Right ventricle myocardium superior (tissue), 1 donor: Measurements from ENCODE around the gene EHD4. TPM values are rescaled to one million over a fixed set of nuclear protein-coding genes. Genes with fewer than 3 reads are reported as not detected.

Experiments used
- ATAC-seq: fragments of 200-7000 bp; cut with Tn5 transposase; one replicate; pipeline ENCODE4 v1.9.1; 2020; ENCODE audit warnings: mild to moderate bottlenecking; ENCODE audit not compliant: poor library complexity
- DNase-seq: peaks from one replicate; pipeline ENCODE4 v3.0.0-alpha.2; 2020
- intact Hi-C: fragments of 100-400 bp; cut with DNase I; formaldehyde crosslinking; loops from one replicate; pipeline ENCODE4 v1.11.2; 2022
- total RNA-seq: library from RNA; stranded (reverse); fragmentation: NEBNext Ultra II Directional; extraction: Animal tissue kit (Norgen Biotek cat#: 25700); gene quantifications from one replicate; pipeline ENCODE4 v1.2.1, GENCODE V29; 2021
- donor health status: DM: no; HTN: yes; CAD: no; lungs with severe emphysema.

EHD4 gene
- total RNA-seq, 1 donor from 2014 or later: 47.2 TPM

DNA sequence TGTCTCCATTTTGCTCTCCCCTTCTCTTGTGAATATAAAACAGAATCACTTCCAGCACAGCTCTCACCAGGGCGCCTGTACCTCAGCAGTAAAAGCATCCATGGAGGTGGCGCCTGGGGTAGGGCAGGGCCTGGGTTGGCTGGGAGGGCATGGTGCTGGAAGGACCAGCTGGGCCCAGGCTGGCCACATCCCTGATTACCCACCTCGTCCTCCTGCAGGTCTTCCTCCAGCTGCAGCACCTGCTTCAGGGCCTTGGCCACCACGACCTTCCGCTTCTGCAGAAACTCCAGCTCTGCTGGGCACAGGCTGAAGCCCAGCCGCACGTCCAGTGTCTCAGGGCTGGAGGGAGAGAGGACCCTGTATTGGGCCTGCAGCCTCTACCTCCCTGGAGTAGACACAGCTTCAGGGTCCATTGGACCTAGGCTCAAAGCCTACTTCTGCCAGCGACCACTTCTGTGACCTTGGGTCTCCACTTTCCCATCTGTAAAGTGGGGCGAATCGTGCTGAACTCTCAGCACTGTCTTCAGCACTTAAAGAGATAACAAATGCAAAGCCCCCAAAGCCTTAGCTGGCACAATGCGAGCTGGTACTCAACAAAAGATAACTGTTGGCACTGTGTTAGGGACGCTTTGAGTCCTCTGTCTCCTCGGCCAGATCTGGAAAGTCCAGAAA, 24.7 kb upstream of the EHD4 start:
- DNase-seq: peak; percentile 20

GRCh38 chr15:41996376-41996775, 24.0 kb upstream of the EHD4 start:
- peak; percentile 25 for DNase-seq
- intact Hi-C loops: no loop called here

More for the DNA sequence above, 24.7 kb upstream of the EHD4 start:
- intact Hi-C loops: no loop called here
- peak; percentile 33 for ATAC-seq

GRCh38 chr15:41995476-41995855, 23.1 kb upstream of the EHD4 start:
- no peak for DNase-seq
- no peak for ATAC-seq
- intact Hi-C loops: no loop called here

More at GRCh38 chr15:41996376-41996775, 24.0 kb upstream of the EHD4 start:
- ATAC-seq: no peak

- intact Hi-C loops: no loop called here
- DNase-seq: no peak
Measured at GRCh38 chr15:41994772-41995475, 22.6 kb upstream of the EHD4 start.

GRCh38 chr15:41994171-41994650, 21.9 kb upstream of the EHD4 start:
- intact Hi-C loops: no loop called here
- ATAC-seq: no peak

More at GRCh38 chr15:41994772-41995475, 22.6 kb upstream of the EHD4 start:
- ATAC-seq: no peak

DNA sequence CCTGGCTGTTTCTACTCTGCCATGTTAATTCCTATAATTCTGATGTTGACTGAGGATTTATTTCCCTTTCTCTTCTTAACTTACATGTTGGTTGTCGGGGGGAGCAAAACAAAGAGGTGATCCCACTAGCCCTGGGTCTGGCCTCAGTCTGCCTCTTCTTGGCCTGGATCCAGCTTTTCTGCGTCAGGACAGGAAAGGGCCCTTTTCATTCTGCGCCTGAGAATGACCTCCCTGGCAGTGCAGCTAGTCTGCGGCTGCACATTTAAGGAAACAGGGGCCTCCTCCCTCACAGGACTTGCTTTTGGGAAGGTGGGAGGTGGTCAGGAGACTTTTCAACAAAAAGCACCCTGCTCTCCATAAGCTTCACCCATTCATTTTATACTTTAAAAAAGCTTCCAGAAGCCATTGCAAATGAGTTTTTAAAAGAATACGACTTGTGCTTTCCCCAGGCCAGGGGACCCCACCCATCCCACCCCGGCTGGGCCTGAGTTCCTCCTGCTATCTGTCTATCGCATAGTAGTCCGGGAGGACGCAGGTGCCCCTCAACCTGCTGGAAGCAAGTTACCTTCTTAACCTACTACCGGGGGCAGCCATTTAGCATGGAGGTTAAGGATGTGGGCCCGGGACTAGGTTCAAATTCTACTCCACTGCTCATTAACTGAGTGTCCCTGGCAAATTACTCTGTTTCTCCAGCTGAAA, 21.3 kb upstream of the EHD4 start:
- no peak for ATAC-seq
- intact Hi-C loops: no loop called here
- DNase-seq: no peak

More at GRCh38 chr15:41994171-41994650, 21.9 kb upstream of the EHD4 start:
- no peak for DNase-seq

- no peak for DNase-seq
- intact Hi-C loops: no loop called here
- no peak for ATAC-seq
Measured at GRCh38 chr15:41992803-41993190, 20.4 kb upstream of the EHD4 start.

- no peak for ATAC-seq
- no peak for DNase-seq
- intact Hi-C loops: no loop called here
Measured at GRCh38 chr15:41992151-41992802, 19.9 kb upstream of the EHD4 start.

- ATAC-seq (no peak), DNase-seq (no peak)
- intact Hi-C loops: no loop called here
Measured at GRCh38 chr15:41990691-41991090, 18.3 kb upstream of the EHD4 start.

- intact Hi-C loops: no loop called here
- no peak for DNase-seq
- no peak for ATAC-seq
Measured at GRCh38 chr15:41990243-41990605, 17.9 kb upstream of the EHD4 start.

DNA sequence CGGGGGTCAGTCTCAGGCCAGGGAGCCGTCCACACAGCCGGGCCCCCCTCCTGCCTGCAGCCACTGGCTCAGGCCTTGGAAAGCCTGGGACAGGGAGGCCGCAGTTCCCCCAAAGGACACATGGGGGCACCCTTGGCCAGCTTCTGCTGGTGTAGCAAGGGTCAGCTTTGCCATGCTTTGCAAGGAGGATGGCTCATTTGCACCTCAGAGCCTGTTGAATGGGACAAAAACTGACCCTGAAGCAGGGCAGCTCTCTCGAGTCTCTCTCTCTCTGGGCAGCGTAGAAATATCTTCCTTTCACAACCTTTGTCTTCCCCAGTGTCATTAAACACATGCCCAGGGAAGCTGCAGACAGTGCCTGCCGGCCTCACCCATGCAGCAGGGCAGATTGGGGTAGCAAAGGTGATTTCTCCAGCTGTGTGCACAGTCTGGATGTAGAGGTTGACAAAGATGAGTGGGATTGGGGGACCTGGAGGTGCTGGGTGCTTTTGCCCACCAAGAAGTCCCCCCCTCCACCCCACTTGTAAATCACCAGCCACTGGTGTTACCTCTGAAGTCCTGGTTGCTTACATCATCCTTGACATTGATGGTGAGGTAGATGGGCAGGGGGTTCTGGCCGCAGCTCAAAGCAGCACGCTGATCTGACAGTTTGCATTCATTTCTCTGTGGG, 17.4 kb upstream of the EHD4 start:
- intact Hi-C loops: loop anchor here (2.0 to 5.0 kb wide), 2 partner anchors 67 to 148 kb away; no protein-coding TSS in a partner anchor
- ATAC-seq (peak; percentile 95), DNase-seq (peak; percentile 89)

DNA sequence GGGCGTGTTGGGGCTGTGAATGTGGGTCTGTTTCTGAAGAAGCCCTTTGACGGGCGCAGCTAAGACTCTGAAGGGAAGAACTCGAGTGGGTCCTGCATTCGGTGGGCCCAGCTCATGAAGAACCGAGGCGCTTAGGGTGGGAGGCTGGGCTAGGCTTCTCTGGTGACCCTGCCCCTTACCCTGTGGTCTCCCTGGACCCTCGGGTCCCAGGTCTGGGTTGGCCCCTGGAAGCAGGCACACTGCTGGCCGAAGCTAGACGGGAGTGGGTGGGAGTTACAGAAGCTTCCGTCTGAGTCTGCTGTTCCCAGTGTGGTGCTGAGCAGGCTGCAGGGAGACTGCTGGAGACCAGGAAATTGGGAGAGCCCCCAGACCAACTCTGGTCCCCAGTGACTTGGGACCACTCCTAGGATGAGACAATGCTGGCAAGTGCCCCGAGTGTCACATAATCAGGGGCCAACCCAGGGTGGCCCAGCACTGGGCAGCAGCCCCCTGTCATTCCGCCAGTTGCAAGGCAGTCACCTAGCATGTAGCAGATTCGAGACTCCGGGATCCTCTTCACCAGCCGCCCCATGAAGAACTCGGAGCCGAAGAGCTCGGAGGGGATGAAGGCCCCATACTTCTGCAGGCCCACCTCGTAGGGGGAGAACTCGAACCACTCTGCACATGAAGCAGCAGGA, 16.7 kb upstream of the EHD4 start:
- DNase-seq (no peak), ATAC-seq (no peak)
- intact Hi-C loops: loop anchor here (2.0 to 5.0 kb wide), 2 partner anchors 68 to 148 kb away; no protein-coding TSS in a partner anchor

GRCh38 chr15:41987925-41988275, 15.5 kb upstream of the EHD4 start:
- DNase-seq (no peak), ATAC-seq (no peak)
- intact Hi-C loops: loop anchor here (2.0 to 5.0 kb wide), 2 partner anchors 69 to 149 kb away; no protein-coding TSS in a partner anchor

DNA sequence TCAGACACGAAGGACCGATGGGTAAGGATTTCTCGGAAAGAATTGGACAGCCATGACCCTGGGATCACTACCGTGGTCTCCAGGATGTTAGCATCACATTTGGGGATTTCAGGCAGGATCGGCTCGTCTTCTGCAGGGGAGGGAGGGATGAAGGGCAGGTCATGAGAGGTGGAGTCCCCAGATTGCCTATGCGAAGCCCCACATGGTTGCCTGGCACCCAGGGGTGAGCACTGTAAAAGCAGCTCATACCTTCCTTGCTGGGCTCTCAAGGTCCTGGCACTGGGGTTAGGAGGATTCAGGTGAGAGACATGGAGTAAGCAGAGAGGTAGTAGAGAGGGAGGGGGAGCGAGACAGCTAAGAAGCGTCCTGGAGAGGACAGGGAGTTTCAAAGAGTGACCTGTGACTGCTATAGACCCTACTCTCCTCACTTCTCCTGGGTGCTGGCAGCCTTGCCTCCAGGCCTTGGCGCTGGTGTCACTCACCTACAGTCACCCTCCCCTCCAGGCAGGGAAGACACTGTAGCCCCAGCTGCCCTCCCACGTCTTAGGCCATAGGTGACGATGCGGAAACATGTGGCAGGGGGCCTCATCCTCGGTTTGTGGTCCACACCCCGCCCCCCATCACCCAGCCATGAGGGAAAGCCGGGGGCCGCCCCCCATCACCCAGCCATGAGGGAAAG, 15.0 kb upstream of the EHD4 start:
- ATAC-seq: no peak
- no peak for DNase-seq
- intact Hi-C loops: loop anchor here (5.0 kb wide), 1 partner anchor 150 kb away; no protein-coding TSS in a partner anchor

GRCh38 chr15:41985236-41986160, 13.1 kb upstream of the EHD4 start:
- DNase-seq: no peak
- ATAC-seq: no peak
- intact Hi-C loops: loop anchor here (5.0 kb wide), 1 partner anchor 152 kb away; no protein-coding TSS in a partner anchor

DNA sequence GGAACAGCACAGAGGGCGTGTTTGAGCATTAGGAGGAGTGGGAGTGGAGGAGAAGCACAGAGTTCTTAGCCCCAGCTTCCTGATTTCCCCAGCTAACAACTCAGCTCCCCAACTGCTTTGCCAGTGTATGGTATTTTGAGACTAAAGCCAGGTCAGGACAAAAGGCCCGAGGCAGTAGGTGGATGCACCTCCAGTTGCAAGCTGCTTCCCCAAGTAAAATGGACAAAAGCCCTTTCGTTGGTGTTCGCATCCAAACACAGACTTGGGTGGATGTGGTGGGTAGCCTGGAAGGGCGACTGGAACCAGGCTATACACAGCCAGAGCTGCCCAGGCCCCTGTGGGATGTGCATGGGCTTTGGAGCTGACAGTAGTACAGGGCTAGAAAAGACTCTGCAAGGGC, 12.3 kb upstream of the EHD4 start:
- DNase-seq (no peak), ATAC-seq (no peak)
- intact Hi-C loops: loop anchor here (5.0 kb wide), 1 partner anchor 153 kb away; no protein-coding TSS in a partner anchor
